K562 (cell line): ENCODE measurements around the gene PLEKHM2. TPM values are rescaled to one million over a fixed set of nuclear protein-coding genes. Genes with fewer than 3 reads are reported as not detected.

Source experiments
- ATAC-seq: fragments of 200-7000 bp; cut with Tn5 transposase; 3 replicates; pipeline ENCODE4 v1.9.1; 2020; ENCODE audit warnings: moderate library complexity
- BruUV-seq: library from RNA; stranded (reverse); fragments of 400-500 nt; replicated peaks from 2 replicates; lab custom pipeline; 2021; lab: Mats Ljungman, UMichigan
- CTCF ChIA-PET: fragments of 300-600 bp; formaldehyde crosslinking; extraction: SDS; loops from one replicate; lab custom pipeline; 2021; ENCODE audit warnings: low intra/inter-chr PET ratio; lab: Yijun Ruan, JAX
- POLR2A ChIA-PET: fragments of 300-600, 350-650 bp; sonication (Branson Sonifier 250); formaldehyde crosslinking; extraction: SDS; loops from one replicate; lab custom pipeline; 2021; ENCODE audit warnings: antibody characterized with exemption, inconsistent platforms; lab: Yijun Ruan, JAX
- DNase-seq, 4 experiments: peaks; one replicate each; pipeline versions ENCODE4 v3.0.0 to v3.0.0-alpha.2; 2011 to 2018; ENCODE audit warnings: low spot score in 3 of 4, mixed read lengths in 3 of 4; ENCODE audit errors: extremely low read depth in 1 of 4
- FAIRE-seq: peaks from 2 replicates; lab custom pipeline; 2011; peaks lifted over from hg19 to GRCh38; lab: Jason Lieb, UNC
- H2AFZ ChIP-seq: 2 replicates; pipeline ENCODE4 v1.6.0; 2011; ENCODE audit warnings: low read depth, low read length, control low read depth, inconsistent platforms
- H3K27ac ChIP-seq: fragments of 200-600 bp; 3 replicates; pipeline ENCODE4 v1.8.0; 2011; ENCODE audit warnings: low read depth, mild to moderate bottlenecking, control low read depth, inconsistent platforms, low read length, moderate library complexity, mixed read lengths; ENCODE audit errors: extremely low read depth
- H3K27me3 ChIP-seq, 2 experiments: fragments of 300-600 bp in 1 of 2; 2 replicates in 1 of 2; 3 replicates in 1 of 2; pipeline versions ENCODE4 v1.6.0 to v1.8.0; 2011; ENCODE audit warnings: inconsistent platforms in 2 of 2, low read length in 2 of 2, mild to moderate bottlenecking in 1 of 2, mixed read lengths in 1 of 2, moderate library complexity in 1 of 2; ENCODE audit not compliant: control insufficient read depth in 2 of 2, insufficient read depth in 2 of 2
- H3K36me3 ChIP-seq: fragments of 300-600 bp; 3 replicates; pipeline ENCODE4 v1.8.0; 2011; ENCODE audit warnings: mild to moderate bottlenecking, low read length, inconsistent platforms; ENCODE audit not compliant: control insufficient read depth, insufficient read depth
- H3K4me1 ChIP-seq, 2 experiments: fragments of 200-600 bp in 1 of 2; replicated peaks in 1 of 2; 2 replicates in 1 of 2; 3 replicates in 1 of 2; pipeline versions ENCODE4 v1.5.1 to v1.8.0; 2011; ENCODE audit warnings: inconsistent platforms in 2 of 2, low read length in 2 of 2, mild to moderate bottlenecking in 1 of 2, mixed read lengths in 1 of 2, moderate library complexity in 1 of 2; ENCODE audit not compliant: control insufficient read depth in 2 of 2, insufficient read depth in 2 of 2
- H3K4me2 ChIP-seq: 2 replicates; pipeline ENCODE4 v1.6.1; 2011; ENCODE audit warnings: low read length, control low read depth, inconsistent platforms, mixed read lengths; ENCODE audit not compliant: insufficient read depth
- H3K4me3 ChIP-seq: fragments of 200-600 bp; sonication (generic), shearing (Covaris generic); 2 replicates; pipeline ENCODE4 v1.5.1; 2016; ENCODE audit warnings: control low read depth, inconsistent platforms
- H3K79me2 ChIP-seq: fragments of 200-600 bp; 3 replicates; pipeline ENCODE4 v1.8.0; 2011; ENCODE audit warnings: low read length, inconsistent platforms; ENCODE audit not compliant: control insufficient read depth, insufficient read depth
- H3K9ac ChIP-seq, 2 experiments: 2 replicates each; pipeline versions ENCODE4 v1.6.0 to v1.6.1; 2011; ENCODE audit warnings: low read depth in 2 of 2, low read length in 2 of 2, control low read depth in 1 of 2, inconsistent platforms in 1 of 2, mild to moderate bottlenecking in 1 of 2, mixed read lengths in 1 of 2; ENCODE audit not compliant: insufficient read depth in 1 of 2
- H3K9me1 ChIP-seq: one replicate; pipeline ENCODE4 v1.6.0; 2011; ENCODE audit warnings: inconsistent platforms, mild to moderate bottlenecking, low read length, moderate library complexity; ENCODE audit not compliant: control insufficient read depth, insufficient read depth
- H3K9me3 ChIP-seq: replicated peaks from 2 replicates; pipeline ENCODE4 v1.5.1; 2011; ENCODE audit warnings: low read depth, low read length, inconsistent platforms; ENCODE audit not compliant: control insufficient read depth, insufficient read depth
- H4K20me1 ChIP-seq: replicated peaks from 2 replicates; pipeline ENCODE4 v1.6.1; 2011; ENCODE audit warnings: low read length, inconsistent platforms, mixed read lengths; ENCODE audit not compliant: control insufficient read depth, insufficient read depth
- ARID2 ChIP-seq: fragments of 450-650 bp; IDR thresholded peaks from 2 replicates; pipeline ENCODE4 v1.6.1; 2017; ENCODE audit warnings: antibody characterized with exemption, mild to moderate bottlenecking
- CHD1 ChIP-seq: fragments of 200-600 bp; sonication (generic); IDR thresholded peaks from one replicate; pipeline ENCODE4 v1.6.1; 2012; ENCODE audit warnings: mild to moderate bottlenecking, moderate library complexity, low read length, inconsistent platforms
- CHD2 ChIP-seq: IDR thresholded peaks from 2 replicates; pipeline ENCODE4 v1.6.1; 2011; ENCODE audit warnings: low read depth, low read length
- DMBX1 ChIP-seq: fragments of 250-450 bp; sonication (Bioruptor Pico); IDR thresholded peaks from 2 replicates; pipeline ENCODE4 v1.8.0; 2022; ENCODE audit warnings: inconsistent platforms, mild to moderate bottlenecking, moderate library complexity, borderline replicate concordance
- EHMT2 ChIP-seq: fragments of 450-650 bp; IDR thresholded peaks from 2 replicates; pipeline ENCODE4 v1.6.1; 2018; ENCODE audit warnings: antibody characterized with exemption
- FOXK2 ChIP-seq, 2 experiments: fragments of 450-650 bp; IDR thresholded peaks in 1 of 2; conservative IDR thresholded peaks in 1 of 2; 2 replicates each; pipeline ENCODE4 v1.6.1; 2016; ENCODE audit warnings: low read depth in 2 of 2, mild to moderate bottlenecking in 1 of 2
- GATAD2B ChIP-seq: fragments of 450-650 bp; IDR thresholded peaks from 2 replicates; pipeline ENCODE4 v1.6.1; 2017; ENCODE audit warnings: mild to moderate bottlenecking, borderline replicate concordance
- HSF4 ChIP-seq: fragments of 250-450 bp; sonication (Bioruptor Pico); IDR thresholded peaks from 2 replicates; pipeline ENCODE4 v2.1.2; 2022; ENCODE audit warnings: mild to moderate bottlenecking, moderate library complexity, borderline replicate concordance
- KLF13 ChIP-seq: fragments of 450-650 bp; IDR thresholded peaks from 2 replicates; pipeline ENCODE4 v1.6.1; 2016; ENCODE audit warnings: missing genetic modification characterization, low read depth, mild to moderate bottlenecking, missing compliant biosample characterization, moderate library complexity, borderline replicate concordance
- MTF1 ChIP-seq: fragments of 250-450 bp; sonication (Bioruptor Pico); IDR thresholded peaks from 2 replicates; pipeline ENCODE4 v1.9.0; 2021; ENCODE audit warnings: moderate library complexity, mild to moderate bottlenecking, inconsistent platforms, borderline replicate concordance
- PRMT5 ChIP-seq: sonication (generic); formaldehyde crosslinking; IDR thresholded peaks from 2 replicates; pipeline ENCODE4 v1.5.0; 2020; ENCODE audit warnings: missing genetic modification reagents
- SIX5 ChIP-seq, 2 experiments: IDR thresholded peaks; 2 replicates each; pipeline ENCODE4 v1.6.1; 2011; ENCODE audit warnings: low read length in 2 of 2, borderline replicate concordance in 1 of 2, low read depth in 1 of 2, mild to moderate bottlenecking in 1 of 2, moderate library complexity in 1 of 2; ENCODE audit not compliant: insufficient read depth in 1 of 2
- ZNF217 ChIP-seq: sonication (generic); formaldehyde crosslinking; IDR thresholded peaks from 2 replicates; pipeline ENCODE4 v1.8.0; 2022; ENCODE audit warnings: mild to moderate bottlenecking, missing genetic modification reagents
- ZNF717 ChIP-seq: fragments of 250-450 bp; sonication (Bioruptor Pico); IDR thresholded peaks from 2 replicates; pipeline ENCODE4 v1.5.0; 2021
- WGBS: fragments of 100-300 bp; shearing (Covaris generic); methylation state at CpG from one replicate; pipeline ENCODE4 v1.1.6; 2016; ENCODE audit warnings: low coverage, mixed read lengths; ENCODE audit not compliant: insufficient coverage; ENCODE audit errors: missing lambda C conversion rate; 5-methylcytosine and 5-hydroxymethylcytosine counted together
- in situ Hi-C: fragments of 300-500 bp; cut with MboI; formaldehyde crosslinking; loops from 4 replicates; pipeline ENCODE4 v1.15.0; 2018; ENCODE audit warnings: inconsistent platforms, mixed read lengths
- intact Hi-C: fragments of 100-400 bp; cut with micrococcal nuclease; formaldehyde crosslinking; loops from 2 replicates; pipeline ENCODE4 v1.14.2; 2022
- polyA plus RNA-seq, 8 experiments: library from polyadenylated mRNA; depleted of rRNA in 4 of 8; stranded (reverse) in 5 of 8; unstranded in 3 of 8; fragments of >200 nt; fragmentation: Nextera tagmentation in 2 of 8; fragmentation: Illumina TruSeq in 1 of 8; extraction: Ambion mirVana in 2 of 8; extraction: Trizol in 1 of 8; gene quantifications; 2 replicates each; pipeline versions ENCODE4 v1.2.1 to v1.2.3, GENCODE V29; 2011 to 2014; ENCODE audit warnings: inconsistent platforms in 1 of 8, missing spikeins in 1 of 8
- total RNA-seq, 7 experiments: library from RNA; depleted of rRNA in 6 of 7; stranded (reverse); fragments of >200 nt in 6 of 7; fragmentation: Illumina TruSeq in 2 of 7; extraction: Trizol in 2 of 7; gene quantifications; 2 replicates each; pipeline versions ENCODE4 v1.2.1 to v1.2.3, GENCODE V29; 2011 to 2021; ENCODE audit warnings: low replicate concordance in 1 of 7
- TF ChIP-seq, protein P1 (sequence below): fragments of 450-650 bp; IDR thresholded peaks from 2 replicates; pipeline ENCODE4 v1.6.1; 2017; ENCODE audit warnings: mild to moderate bottlenecking, moderate library complexity
- TF ChIP-seq, protein P2 (sequence below): sonication (generic); formaldehyde crosslinking; IDR thresholded peaks from 2 replicates; pipeline ENCODE4 v1.8.1; 2022; ENCODE audit warnings: missing genetic modification reagents

The PLEKHM2 gene
- total and polyA plus RNA-seq, 9 of the 15 experiments (the other 6 are each of a cell fraction or from before 2014, with no cell fraction given), result 0.27 to 63.7 (median 33.2) TPM

DNA sequence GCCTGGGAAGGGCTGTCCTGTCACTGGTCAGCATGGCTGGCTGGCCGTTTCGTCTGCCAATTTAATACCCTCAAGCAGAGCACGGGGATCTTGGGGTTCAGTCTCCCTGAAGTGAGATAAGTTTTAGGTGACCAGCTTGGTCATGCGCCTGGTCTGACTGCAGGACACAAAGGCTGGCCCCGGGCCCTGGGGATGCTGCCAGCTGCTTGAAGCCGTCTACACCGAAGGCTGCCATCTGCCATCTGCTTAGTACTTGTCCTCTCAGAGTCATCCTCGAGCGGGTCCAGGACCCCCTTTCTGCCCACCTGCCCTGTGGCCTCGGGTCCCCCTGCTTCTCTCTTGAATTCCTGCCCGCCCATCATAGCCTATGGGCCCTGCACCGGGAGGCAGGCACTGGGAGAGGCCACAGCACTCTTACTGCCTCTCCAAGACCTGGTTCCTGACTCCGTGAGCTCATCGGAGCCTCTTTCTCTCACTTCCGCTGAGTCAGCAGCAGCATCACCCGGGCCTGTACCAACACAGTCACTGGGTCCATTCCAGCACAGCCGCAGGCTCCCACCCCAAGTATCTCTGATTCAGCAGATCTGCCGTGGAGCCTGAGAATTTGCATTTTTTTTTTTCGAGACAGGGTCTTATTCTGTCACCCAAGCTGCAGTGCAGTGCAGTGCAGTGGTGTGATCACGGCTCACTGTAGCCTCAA is 81.5 kb downstream of the PLEKHM2 start:
- DNase-seq, result peak; percentile 67 to 70 (median 68)
- no peak for FAIRE-seq
- H3K4me3 ChIP-seq, result no peak overlapping the region
- H3K9me1 ChIP-seq, result no peaks in the 10 kb centered on the region
- 12% methylated on average over 20 of the region's 20 CpGs for WGBS
- H3K4me1 ChIP-seq, result peaks cover 13 to 30% of the 10 kb centered on the region in 2 experiments; a peak in 4 of 5 replicates
- no peaks in the 10 kb centered on the region for H3K79me2 ChIP-seq
- H3K4me2 ChIP-seq, result no peak overlapping the region
- in situ Hi-C loops (no loop called here), intact Hi-C loops (no loop called here)
- CTCF ChIA-PET, result no interaction called here
- H3K27ac ChIP-seq, result no peak overlapping the region
- BruUV-seq, result no TSS peak
- peak; percentile 75 for ATAC-seq
- 0 out of 4 replicates have a peak overlapping the region, but pooled peaks of 1 of the 2 experiments have one; percentile 14 for H3K9ac ChIP-seq
- H3K27me3 ChIP-seq, result peaks cover 27 to 70% of the 10 kb centered on the region in 2 experiments
- no peaks in the 10 kb centered on the region for H3K36me3 ChIP-seq
- POLR2A ChIA-PET, result interaction anchor here (0.6 to 2.1 kb wide), 7 partner anchors 8 to 186 kb away, joined by 3 to 6 read pairs (median 4); no protein-coding TSS in a partner anchor
- peaks cover 3% of the 10 kb centered on the region; the same call in 1 of the 2 replicates for H4K20me1 ChIP-seq
- H3K9me3 ChIP-seq, result no peaks in the 10 kb centered on the region
- no peak overlapping the region for H2AFZ ChIP-seq
- TF ChIP-seq ZNF717 (CRISPR knock-in tag), result no peak
- TF ChIP-seq ARID2, result no peak
- no peak for TF ChIP-seq CHD1
- TF ChIP-seq, protein P1, sequence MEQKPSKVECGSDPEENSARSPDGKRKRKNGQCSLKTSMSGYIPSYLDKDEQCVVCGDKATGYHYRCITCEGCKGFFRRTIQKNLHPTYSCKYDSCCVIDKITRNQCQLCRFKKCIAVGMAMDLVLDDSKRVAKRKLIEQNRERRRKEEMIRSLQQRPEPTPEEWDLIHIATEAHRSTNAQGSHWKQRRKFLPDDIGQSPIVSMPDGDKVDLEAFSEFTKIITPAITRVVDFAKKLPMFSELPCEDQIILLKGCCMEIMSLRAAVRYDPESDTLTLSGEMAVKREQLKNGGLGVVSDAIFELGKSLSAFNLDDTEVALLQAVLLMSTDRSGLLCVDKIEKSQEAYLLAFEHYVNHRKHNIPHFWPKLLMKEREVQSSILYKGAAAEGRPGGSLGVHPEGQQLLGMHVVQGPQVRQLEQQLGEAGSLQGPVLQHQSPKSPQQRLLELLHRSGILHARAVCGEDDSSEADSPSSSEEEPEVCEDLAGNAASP, result no peak
- TF ChIP-seq CHD2, result no peak
- no peak for TF ChIP-seq GATAD2B
- TF ChIP-seq ZNF217 (CRISPR knock-in tag), result no peak
- no peak for TF ChIP-seq PRMT5 (CRISPR knock-in tag)
- TF ChIP-seq MTF1 (CRISPR knock-in tag), result no peak
- no peak for TF ChIP-seq FOXK2 (conservative IDR thresholded peaks at IDR 0.05 in 1 of 2, IDR thresholded peaks at IDR 0.05 in 1 of 2; ENCODE audit: low read depth in 2 of 2)
- no peak for TF ChIP-seq DMBX1 (CRISPR knock-in tag)
- TF ChIP-seq, protein P2, sequence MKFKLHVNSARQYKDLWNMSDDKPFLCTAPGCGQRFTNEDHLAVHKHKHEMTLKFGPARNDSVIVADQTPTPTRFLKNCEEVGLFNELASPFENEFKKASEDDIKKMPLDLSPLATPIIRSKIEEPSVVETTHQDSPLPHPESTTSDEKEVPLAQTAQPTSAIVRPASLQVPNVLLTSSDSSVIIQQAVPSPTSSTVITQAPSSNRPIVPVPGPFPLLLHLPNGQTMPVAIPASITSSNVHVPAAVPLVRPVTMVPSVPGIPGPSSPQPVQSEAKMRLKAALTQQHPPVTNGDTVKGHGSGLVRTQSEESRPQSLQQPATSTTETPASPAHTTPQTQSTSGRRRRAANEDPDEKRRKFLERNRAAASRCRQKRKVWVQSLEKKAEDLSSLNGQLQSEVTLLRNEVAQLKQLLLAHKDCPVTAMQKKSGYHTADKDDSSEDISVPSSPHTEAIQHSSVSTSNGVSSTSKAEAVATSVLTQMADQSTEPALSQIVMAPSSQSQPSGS (CRISPR knock-in tag), result no peak
- no peak for TF ChIP-seq HSF4
- TF ChIP-seq EHMT2, result no peak
- no peak for TF ChIP-seq SIX5 (IDR thresholded peaks at IDR 0.05; ENCODE audit: borderline replicate concordance in 1 of 2, insufficient read depth in 1 of 2, low read depth in 1 of 2, low read length in 2 of 2)
- TF ChIP-seq KLF13 (tag), result no peak
